Activated naive CD4-positive, alpha-beta T cell treated with anti-CD3 and anti-CD28 coated beads for 36 hours (primary cell): ENCODE data around the gene ATP5F1E. TPM values are rescaled to one million over a fixed set of nuclear protein-coding genes. Genes with fewer than 3 reads are reported as not detected.

Experiments
- CTCF ChIA-PET: fragments of 350-600 bp; sonication (Branson Sonifier 250); formaldehyde crosslinking; loops from one replicate; lab custom pipeline; 2021; ENCODE audit warnings: antibody characterized with exemption; lab: Charles Lee
- DNase-seq: peaks from one replicate; pipeline ENCODE4 v3.0.0-alpha.2; 2020
- H3K27ac Mint-ChIP-seq: one replicate; pipeline ENCODE4 v1.8.0; 2021; ENCODE audit warnings: mild to moderate bottlenecking, mixed read lengths
- H3K27me3 Mint-ChIP-seq: one replicate; pipeline ENCODE4 v1.8.0; 2021; ENCODE audit warnings: low read depth, mixed read lengths
- H3K36me3 Mint-ChIP-seq: one replicate; pipeline ENCODE4 v1.8.0; 2021; ENCODE audit warnings: low read depth, mixed read lengths
- H3K4me1 Mint-ChIP-seq: one replicate; pipeline ENCODE4 v1.8.0; 2021; ENCODE audit warnings: low read depth, mixed read lengths
- H3K4me3 Mint-ChIP-seq: one replicate; pipeline ENCODE4 v1.8.0; 2021; ENCODE audit warnings: mild to moderate bottlenecking, moderate library complexity, mixed read lengths
- H3K9me3 Mint-ChIP-seq: one replicate; pipeline ENCODE4 v1.8.0; 2021; ENCODE audit warnings: mixed read lengths
- intact Hi-C: fragments of 100-400 bp; cut with micrococcal nuclease; formaldehyde crosslinking; loops from one replicate; pipeline ENCODE4 v1.15.1; 2023
- total RNA-seq, 2 experiments: library from RNA; stranded (reverse); gene quantifications; one replicate each; pipeline ENCODE4 v1.2.3, GENCODE V29; 2021

The ATP5F1E gene
- total RNA-seq, 2 experiments from 2014 or later: 74.5 to 86.3 TPM

DNA sequence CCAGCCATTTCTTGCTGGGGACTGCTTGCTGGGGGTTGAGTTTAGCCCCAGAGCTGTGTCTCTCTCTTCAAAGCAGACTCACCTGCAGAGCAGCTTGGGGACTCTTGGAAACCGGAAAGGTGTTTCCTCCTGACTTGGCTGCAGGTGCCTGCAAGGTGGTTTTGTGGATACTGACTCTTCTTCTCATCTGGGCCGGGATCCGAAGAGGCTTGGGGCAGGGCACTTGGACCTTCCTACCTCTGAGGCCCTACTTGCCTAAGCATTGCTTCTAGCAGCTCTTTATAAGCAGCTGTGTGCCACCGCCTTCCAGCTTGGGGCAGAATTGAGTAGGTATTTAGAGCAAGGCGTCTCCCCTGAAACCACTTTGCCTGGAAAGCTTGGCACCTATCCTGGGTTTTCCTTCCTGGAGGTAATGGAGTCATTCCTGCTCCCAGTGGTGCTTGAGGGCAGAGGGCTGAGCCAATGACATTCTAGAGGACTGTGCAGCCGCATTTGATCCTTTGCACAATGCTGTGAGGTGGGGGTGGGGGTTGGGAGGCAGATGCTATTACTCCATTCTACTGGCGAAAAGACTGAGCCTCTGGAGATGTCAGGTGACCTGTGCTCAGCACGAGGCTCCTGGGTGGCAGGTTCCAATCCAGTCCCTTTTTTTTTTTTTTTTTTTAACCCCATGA, 21.7 kb downstream of the ATP5F1E start:
- H3K27me3 Mint-ChIP-seq: no peaks in the 10 kb centered on the region
- H3K4me1 Mint-ChIP-seq: peaks cover 31% of the 10 kb centered on the region
- H3K4me3 Mint-ChIP-seq: no peak overlapping the region
- H3K9me3 Mint-ChIP-seq: no peaks in the 10 kb centered on the region
- no peaks in the 10 kb centered on the region for H3K36me3 Mint-ChIP-seq
- CTCF ChIA-PET: interaction anchor here (0.7 to 1.6 kb wide), 2 partner anchors 29 to 103 kb away, joined by 3 to 6 read pairs; partner anchors contain the start of gene NELFCD
- no peak for DNase-seq
- intact Hi-C loops: no loop called here
- no peak overlapping the region for H3K27ac Mint-ChIP-seq

DNA sequence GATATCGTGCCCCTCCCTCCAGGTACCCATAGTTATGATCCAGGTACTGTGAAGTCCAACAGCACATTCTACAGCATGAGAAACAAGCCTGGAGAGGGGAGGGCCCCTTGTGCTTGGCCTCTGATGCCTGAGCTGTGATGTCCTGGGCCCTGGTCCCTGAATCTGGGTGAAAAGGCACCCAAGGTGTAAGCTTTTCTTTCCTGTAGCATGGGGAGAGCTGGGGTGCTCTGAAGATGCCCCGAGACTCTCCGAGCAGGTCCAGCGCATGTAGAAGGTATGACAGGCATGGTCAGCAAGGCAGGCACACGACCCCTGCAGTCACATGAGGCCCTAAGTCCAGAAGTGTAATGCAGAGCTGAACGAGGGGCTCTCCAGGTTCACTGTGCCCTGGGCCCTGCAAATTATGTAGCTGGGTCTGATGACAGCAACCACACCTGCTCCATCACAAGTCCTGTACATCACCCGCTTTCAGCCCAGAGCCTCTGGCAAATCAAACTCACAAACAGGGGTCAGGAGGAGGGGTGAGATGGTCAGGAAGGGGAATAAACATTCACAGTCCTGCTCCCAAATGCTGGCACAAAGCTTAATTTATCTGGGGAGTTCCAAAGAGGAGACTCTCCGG, 23.3 kb downstream of the ATP5F1E start:
- Mint-ChIP-seq H3K9me3 (no peaks in the 10 kb centered on the region), H3K27me3 (no peaks in the 10 kb centered on the region), H3K36me3 (no peaks in the 10 kb centered on the region), H3K27ac (no peak overlapping the region), H3K4me1 (peaks cover 36% of the 10 kb centered on the region), H3K4me3 (no peak overlapping the region)
- intact Hi-C loops: no loop called here
- DNase-seq: no peak
- CTCF ChIA-PET: interaction anchor here (1.6 kb wide), 1 partner anchor 27 kb away, joined by 6 read pairs; the partner anchor contains the start of gene NELFCD

DNA sequence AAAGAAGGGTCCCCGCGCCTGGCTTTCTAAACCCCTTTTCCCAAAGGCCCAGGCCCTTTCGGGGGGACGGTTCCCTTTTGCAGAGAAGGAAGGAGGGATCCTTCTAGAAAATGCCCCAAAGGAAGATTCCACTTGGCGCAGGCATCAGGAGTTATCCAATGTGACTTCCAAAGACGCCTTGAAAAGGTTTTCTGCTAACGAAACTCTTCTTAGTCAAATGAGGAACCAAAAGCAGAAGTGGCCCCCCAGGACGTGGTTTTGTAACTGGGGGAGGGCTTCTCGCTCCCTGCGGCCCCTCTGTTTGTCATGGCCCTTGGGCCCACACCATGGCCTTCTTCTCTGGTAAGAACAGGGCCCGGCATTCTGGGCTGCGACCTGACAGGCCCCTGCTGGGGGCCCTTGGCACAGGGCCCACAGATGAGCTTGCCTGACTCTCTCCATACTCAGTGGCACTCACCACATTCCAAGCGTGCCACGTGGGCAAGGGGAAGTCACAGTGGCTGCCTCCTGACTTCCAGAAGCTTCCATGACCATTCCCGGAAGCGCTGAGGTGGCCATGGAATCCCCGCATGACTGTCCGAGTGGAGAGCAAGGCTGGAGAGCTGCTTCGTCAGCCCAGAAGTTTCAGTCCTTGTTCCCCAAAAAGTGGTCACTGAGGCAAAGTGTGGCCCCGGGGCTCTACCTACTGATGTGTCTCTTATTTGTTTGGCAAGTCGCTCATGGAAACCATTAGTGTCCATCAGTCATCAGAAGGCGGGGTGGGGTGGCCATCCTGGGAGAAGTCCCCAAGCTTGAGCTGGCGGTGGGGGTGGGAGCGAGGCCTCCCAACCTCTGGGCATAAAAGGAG, 24.2 kb downstream of the ATP5F1E start:
- no peaks in the 10 kb centered on the region for H3K36me3 Mint-ChIP-seq
- no peak overlapping the region for H3K27ac Mint-ChIP-seq
- peak overlapping the region; percentile 69 for H3K4me3 Mint-ChIP-seq
- H3K9me3 Mint-ChIP-seq: no peaks in the 10 kb centered on the region
- intact Hi-C loops: loop anchor here (1.0 kb wide), 1 partner anchor 24 kb away; the partner anchor contains the start of gene ATP5F1E
- CTCF ChIA-PET: no interaction called here
- peaks cover 31% of the 10 kb centered on the region for H3K4me1 Mint-ChIP-seq
- DNase-seq: no peak
- no peaks in the 10 kb centered on the region for H3K27me3 Mint-ChIP-seq

DNA sequence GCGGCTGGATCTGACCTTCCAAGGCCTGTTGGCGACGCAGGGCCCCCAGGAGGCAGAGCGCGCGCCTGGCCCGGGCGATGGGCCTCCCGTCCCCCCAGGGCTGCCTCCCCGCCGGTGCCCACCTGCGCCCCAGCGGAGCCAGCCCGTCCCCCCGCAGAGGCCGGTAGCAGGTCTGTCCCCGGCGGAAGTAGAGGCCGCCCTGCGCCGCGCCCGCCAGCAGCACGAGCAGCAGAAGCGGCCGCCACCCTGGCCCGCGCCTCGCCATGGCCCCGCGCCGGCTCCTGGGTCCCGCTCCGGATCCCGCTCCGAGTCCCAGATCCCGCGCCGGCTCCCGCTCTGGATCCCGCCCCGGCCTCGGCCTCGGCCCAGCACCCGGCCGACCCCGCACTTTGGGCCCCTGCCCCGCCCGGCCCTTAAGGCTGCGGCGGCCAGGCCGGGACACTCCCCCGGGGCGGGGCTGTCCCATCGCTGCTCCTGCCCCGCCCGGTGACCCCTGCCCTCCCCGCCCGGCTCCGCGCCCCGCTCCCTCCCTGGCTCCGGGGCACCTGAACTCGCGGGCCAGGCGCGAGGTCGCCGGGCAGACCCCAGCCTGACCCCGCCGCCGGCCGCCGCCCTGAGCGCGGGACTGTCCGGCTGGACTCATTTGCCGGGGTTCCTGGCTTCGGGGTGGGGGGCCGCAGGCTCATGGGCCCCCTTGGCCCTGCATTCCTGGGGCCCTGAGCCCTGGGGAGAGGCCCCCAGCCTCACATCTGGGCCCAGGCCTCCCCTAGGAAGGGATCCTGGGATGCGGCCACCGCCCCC, 25.1 kb downstream of the ATP5F1E start, which contains the start of gene CTSZ:
Gene CTSZ (minus strand): TSS at position 391 of the 801 bp plus-strand sequence. CDS start 126 bp downstream, at position 265.
- CTCF ChIA-PET: no interaction called here
- DNase-seq: peak; percentile 43
- Mint-ChIP-seq H3K9me3 (no peaks in the 10 kb centered on the region), H3K27me3 (no peaks in the 10 kb centered on the region), H3K4me1 (peaks cover 31% of the 10 kb centered on the region), H3K36me3 (no peaks in the 10 kb centered on the region), H3K27ac (no peak within 1 kb of the TSS), H3K4me3 (peak within 1 kb of the TSS; percentile 73)
- intact Hi-C loops: loop anchor here (1.0 kb wide), 1 partner anchor 25 kb away; the partner anchor contains the start of gene ATP5F1E

DNA sequence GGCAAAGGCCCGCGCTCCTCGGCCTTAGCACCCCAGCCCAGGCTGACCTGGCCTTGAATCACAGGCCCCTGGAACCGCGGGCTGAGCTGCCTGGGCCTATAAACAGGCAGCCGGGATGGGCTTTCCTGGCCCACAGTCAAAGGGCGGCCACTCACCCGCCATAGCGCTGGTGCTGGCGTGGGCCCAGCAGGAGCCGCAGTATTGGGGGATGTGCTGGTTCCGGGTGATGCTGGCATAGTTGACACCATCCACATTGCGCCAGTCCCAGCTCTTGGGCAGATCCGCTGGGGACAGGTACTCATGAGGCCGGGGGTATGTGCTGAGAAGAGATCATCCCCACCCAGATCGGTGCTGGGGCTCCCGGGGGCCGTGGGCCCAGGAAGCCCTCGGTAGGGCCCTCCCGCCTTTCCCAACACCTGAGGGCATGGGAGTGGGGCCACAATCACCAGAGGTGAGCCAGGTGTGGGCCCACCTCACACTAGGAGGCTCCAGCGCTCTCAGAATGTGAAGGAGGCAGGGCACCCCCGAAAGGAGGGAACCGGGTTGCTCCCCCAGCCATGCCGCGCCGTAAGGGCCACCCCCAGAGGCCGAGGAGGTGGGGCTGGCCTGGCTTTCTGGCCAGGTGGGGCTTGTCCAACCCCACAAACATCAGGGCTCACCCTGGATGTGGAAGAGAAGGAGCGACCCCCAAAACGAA, 25.8 kb downstream of the ATP5F1E start:
- CTCF ChIA-PET: no interaction called here
- no peak overlapping the region for H3K27ac Mint-ChIP-seq

DNA sequence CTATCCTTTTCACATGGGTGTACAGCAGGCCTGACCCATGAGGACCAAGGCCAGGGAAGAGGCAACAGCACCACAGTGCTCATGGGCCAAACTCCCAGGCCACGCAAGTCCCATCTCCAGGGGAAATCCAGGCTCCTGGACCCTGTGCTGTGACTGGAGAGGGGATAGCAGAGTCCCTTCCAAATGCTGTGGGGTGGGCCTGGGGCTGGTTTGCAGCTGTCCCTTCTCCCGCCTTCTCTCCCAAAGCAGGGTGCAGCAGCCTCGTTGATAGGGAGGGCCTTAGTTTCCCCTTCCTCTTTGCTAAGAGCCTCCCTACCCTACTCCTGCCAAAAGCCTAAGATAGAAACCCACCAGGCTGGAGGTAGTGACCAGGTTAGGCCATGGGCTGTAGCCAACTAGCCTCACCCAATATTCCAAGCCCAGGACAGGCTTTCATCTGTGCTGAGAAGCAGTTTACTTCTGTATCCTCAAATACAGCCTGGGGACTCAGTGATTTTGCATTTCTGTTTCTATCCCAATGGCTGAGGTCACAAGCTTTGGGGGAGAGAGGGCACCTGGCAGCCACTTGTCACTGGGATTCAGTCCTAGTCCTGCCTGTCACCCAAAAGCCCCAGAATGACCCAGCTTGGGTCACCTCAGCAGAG, 26.5 kb downstream of the ATP5F1E start:
- Mint-ChIP-seq H3K27ac (no peak overlapping the region), H3K4me1 (peaks cover 25% of the 10 kb centered on the region), H3K27me3 (no peaks in the 10 kb centered on the region), H3K9me3 (no peaks in the 10 kb centered on the region), H3K4me3 (peak overlapping the region; percentile 73), H3K36me3 (peaks cover 2% of the 10 kb centered on the region)
- intact Hi-C loops: loop anchor here (2.0 kb wide), 1 partner anchor 25 kb away; the partner anchor contains the start of gene NELFCD
- DNase-seq: no peak
- CTCF ChIA-PET: no interaction called here

More for the DNA sequence above, 25.8 kb downstream of the ATP5F1E start:
- Mint-ChIP-seq H3K4me3 (peak overlapping the region; percentile 73), H3K36me3 (peaks cover 2% of the 10 kb centered on the region), H3K27me3 (no peaks in the 10 kb centered on the region), H3K4me1 (peaks cover 26% of the 10 kb centered on the region), H3K9me3 (no peaks in the 10 kb centered on the region)
- intact Hi-C loops: no loop called here
- DNase-seq: no peak

DNA sequence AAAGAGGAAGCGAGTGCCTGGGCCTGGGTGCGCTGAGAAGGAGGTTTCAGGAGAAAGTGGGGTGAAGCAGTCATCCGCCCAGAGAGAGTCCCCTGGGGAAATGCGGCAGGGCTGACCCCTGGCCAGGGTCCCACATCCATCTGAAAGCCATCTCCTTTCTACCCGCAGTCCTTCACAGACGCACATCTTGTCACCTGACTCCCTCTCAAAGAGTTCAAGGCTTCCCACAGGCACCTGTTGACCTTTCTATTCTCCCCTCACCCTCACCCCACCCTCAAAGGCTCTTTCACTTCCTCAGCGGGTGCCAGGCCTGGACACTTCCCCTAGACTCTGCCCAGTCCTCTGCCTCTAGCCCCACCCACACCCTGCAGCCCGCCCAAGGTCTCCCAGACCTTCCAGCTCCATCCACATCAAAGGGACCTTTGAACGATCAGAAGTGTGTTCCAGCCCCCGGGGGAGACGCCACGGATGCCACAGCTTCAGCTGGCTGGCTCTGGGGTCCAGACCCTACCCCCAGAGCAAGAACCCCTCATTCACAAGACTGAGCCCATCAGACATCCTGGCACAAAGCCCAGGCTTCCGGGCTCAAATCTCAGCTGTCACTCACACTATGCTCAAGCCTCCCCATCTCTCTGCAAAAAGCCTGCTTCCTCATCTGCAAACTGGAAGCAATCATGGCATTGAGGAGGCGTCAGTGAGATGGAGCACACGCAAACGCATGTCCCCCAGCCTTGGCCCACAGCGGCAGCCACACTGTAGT, 27.2 kb downstream of the ATP5F1E start:
- Mint-ChIP-seq H3K27ac (peak overlapping the region; percentile 78), H3K27me3 (no peaks in the 10 kb centered on the region), H3K4me1 (peaks cover 25% of the 10 kb centered on the region), H3K36me3 (peaks cover 2% of the 10 kb centered on the region), H3K9me3 (no peaks in the 10 kb centered on the region), H3K4me3 (peak overlapping the region; percentile 73)
- intact Hi-C loops: loop anchor here (2.0 kb wide), 1 partner anchor 24 kb away; the partner anchor contains the start of gene NELFCD
- DNase-seq: peak; percentile 68
- CTCF ChIA-PET: no interaction called here

DNA sequence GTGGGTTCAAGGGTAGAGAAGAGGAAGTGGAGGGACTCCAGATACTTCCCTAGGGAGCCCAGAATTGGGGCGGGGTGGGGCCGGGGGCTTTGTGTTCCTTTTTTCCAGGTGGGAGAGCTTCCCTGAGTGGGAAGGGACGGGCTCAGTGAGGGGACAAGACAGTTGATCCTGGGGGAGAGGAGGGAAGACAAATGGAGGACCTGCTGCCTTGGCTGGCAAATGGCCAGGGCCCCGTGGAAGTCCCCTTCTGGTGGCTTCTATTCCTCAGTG, 27.7 kb downstream of the ATP5F1E start:
- CTCF ChIA-PET: no interaction called here
- Mint-ChIP-seq H3K4me1 (peaks cover 25% of the 10 kb centered on the region), H3K36me3 (peaks cover 2% of the 10 kb centered on the region), H3K9me3 (no peaks in the 10 kb centered on the region), H3K27me3 (no peaks in the 10 kb centered on the region), H3K27ac (peak overlapping the region; percentile 22), H3K4me3 (peak overlapping the region; percentile 73)
- DNase-seq: peak; percentile 80
- intact Hi-C loops: loop anchor here (2.0 kb wide), 1 partner anchor 24 kb away; the partner anchor contains the start of gene NELFCD

DNA sequence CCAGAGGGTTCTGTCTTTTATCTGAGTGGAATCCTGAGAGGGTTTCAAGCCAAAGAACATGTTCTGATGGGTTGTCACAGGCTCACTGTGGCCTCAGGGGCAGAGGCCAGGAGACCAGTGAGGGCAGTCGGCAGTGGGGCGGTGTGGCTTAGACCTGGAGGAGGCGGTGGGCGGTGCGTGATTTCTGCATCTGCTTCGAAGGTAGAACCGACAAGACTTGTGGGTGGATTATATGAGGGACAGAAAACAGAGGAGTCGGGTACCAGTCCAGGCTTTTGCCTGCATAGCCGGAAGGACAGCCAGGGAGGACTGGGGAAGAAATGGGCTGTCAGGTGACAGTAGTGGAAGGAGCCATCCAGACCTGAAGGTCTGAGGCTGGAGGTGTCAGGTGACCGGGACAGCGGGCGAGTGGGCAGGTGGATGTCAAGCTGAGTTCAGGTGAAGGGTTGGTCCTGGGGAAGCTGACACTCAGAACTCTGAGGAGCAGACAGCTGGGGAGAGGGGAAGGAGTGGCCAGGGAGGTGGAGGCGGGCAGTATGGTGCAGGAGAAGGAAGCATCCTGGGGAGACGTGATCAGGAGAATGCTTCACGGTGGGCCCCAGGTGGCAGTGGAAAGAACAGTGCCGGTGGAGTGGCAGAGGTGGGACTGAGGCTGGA, 28.2 kb downstream of the ATP5F1E start:
- Mint-ChIP-seq H3K4me1 (peaks cover 25% of the 10 kb centered on the region), H3K4me3 (peak overlapping the region; percentile 8), H3K27me3 (no peaks in the 10 kb centered on the region), H3K9me3 (no peaks in the 10 kb centered on the region), H3K27ac (no peak overlapping the region), H3K36me3 (peaks cover 2% of the 10 kb centered on the region)
- CTCF ChIA-PET: no interaction called here
- no peak for DNase-seq
- intact Hi-C loops: loop anchor here (2.0 kb wide), 1 partner anchor 23 kb away; the partner anchor contains the start of gene NELFCD

- H3K27ac Mint-ChIP-seq: no peak overlapping the region
- H3K9me3 Mint-ChIP-seq: no peaks in the 10 kb centered on the region
- H3K4me1 Mint-ChIP-seq: peaks cover 25% of the 10 kb centered on the region
- CTCF ChIA-PET: no interaction called here
- no peaks in the 10 kb centered on the region for H3K27me3 Mint-ChIP-seq
- intact Hi-C loops: no loop called here
- H3K36me3 Mint-ChIP-seq: peaks cover 4% of the 10 kb centered on the region
- no peak overlapping the region for H3K4me3 Mint-ChIP-seq
- DNase-seq: no peak
These were observed 29.2 kb downstream of the ATP5F1E start for GRCh38 chr20:59002874-59003399.
